Measurements from ENCODE around the gene DLG1. TPM values are rescaled to one million over a fixed set of nuclear protein-coding genes. Genes with fewer than 3 reads are reported as not detected.
"Not testable (repeated sequence)": the region's sequence is repeated elsewhere in the genome, so short reads cannot be mapped to it uniquely, and the experiment has no call there.

DLG1 gene
- polyA plus RNA-seq, 4 donors = 73.5 to 98.8 (median 94.4) TPM

DNA sequence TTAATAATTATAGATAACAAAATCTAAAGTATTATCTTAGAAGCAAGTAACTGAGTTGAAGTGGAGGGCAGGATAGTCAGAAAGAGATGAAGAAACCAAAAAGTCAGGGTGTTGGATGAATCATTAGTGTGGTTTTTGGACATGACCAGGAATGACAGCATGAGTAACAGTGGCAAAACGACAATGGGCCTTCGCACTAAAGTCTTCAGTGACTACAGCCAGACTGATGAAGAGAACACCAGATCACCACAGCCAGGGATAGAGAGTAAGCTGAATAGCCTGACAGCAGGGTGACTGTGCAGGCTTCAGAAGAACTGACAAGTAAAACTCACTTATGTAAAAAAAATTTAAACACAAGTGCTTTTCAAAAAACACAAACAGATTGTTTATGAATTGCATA, 172.8 kb downstream of the DLG1 start:
- no peak for DNase-seq (ENCODE audit: low read depth in 4 of 4, low spot score in 3 of 4)

DNA sequence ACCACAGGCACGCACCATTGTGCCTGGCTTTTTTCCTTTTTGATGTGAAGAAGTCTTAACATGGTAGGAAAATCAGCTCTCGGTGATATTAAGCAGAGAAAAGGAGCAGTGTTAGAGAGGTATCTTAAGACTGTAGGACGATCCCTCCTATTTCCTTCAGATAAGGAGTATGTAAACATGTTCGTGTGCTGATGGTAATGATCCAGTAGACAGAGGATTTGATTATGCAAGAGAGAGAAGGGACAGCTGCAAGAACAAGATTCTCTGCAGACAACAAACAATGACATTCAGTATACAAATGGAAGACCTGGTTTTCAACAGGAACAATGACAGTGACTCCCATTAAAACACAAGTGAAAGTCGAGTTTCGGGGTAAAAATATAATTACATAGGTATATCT, 173.7 kb downstream of the DLG1 start:
- DNase-seq (ENCODE audit: low read depth in 4 of 4, low spot score in 3 of 4) = no peak

DNA sequence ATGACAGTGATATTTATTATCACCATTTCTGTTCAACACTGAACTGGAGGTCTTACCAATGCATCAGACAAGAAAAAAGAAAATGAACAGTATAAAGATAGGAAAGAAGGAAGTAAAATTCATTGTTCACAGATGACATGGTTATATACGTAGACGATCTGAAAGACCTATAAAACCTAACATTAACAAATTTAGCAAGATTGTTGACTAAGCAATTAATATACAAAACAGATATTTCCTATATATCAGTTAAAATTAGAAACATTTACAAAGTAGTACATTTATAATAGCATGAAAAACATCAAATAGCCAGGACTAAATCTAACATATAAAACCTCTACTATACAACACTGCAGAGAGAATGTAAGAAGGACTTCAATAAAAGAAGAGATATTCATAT, 176.0 kb downstream of the DLG1 start:
- DNase-seq (ENCODE audit: low read depth in 4 of 4, low spot score in 3 of 4) = no peak

DNA sequence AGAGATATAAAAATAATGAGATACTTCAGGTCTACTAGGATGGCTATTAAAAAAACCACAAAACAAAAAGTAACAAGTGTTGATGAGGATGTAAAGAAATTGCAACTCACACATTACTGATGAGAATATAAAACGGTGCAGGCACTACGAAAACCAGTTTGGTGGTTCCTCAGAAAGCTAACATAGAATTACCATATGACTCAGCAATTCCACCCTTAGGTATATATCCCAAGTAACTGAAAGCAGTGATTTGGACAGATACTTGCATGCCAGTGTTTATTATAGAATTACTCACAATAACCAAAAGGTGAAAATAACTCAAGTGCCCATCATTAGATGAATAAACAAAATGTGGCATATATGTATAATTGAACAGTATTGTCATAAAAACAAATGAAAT, 181.3 kb downstream of the DLG1 start:
- no peak for DNase-seq (ENCODE audit: low read depth in 4 of 4, low spot score in 3 of 4)

DNA sequence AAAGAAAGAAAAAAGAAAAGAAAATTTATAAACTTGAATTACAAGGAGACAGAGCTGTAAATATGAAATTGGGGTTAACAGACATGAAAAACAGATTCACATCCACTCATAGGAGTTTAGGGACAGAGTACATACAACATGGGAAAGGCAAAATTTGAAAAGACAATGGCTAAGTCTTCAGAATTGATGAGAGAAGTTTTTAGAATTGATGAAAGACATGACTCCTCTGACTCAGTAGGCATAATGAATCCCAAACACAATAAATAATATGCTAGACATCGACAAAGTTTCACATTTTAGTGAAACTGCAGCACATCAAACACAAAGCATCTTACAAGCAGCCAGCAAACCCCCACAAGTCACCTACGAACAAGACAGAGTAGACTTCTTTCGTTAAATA, 184.4 kb downstream of the DLG1 start:
- DNase-seq (ENCODE audit: low read depth in 4 of 4, low spot score in 3 of 4) = no peak

DNA sequence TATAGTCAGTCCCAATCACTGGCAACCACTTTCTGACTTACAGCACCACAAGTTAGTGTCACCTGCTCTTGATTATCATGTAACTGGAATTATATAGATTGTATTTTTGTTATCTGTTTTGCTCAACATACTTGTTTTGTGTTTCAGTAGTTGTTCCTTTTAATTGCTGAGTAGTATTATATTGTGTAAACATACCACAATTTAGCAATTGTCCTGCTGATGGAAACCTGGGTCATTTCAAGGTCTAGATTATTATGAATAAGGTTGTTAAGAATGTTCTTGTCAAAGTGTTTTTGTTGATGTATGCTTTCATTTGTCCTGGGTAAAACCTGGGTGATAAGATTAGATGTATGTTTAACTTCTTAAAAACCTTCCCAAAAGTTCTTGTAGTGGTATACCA, 186.7 kb downstream of the DLG1 start:
- no peak for DNase-seq (ENCODE audit: low read depth in 4 of 4, low spot score in 3 of 4)

DNA sequence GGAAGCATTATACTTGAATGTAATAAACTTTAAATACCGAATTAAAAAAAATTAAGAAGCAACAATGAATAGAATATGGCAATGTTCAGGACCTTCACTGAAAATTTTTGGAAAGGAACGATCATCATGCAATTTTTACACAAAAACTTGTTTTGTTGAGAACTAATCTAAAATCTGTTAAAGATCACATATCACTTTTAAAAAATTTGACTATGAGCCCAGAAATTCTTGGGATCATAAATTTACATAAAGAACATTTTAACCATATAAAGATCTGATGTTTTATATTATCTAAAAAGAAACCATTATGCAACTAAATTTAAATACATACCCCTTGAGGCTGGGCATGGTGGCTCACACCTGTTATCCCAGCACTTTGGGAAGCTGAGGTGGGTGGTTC, 192.6 kb downstream of the DLG1 start:
- no peak for DNase-seq (ENCODE audit: low read depth in 4 of 4, low spot score in 3 of 4)

DNA sequence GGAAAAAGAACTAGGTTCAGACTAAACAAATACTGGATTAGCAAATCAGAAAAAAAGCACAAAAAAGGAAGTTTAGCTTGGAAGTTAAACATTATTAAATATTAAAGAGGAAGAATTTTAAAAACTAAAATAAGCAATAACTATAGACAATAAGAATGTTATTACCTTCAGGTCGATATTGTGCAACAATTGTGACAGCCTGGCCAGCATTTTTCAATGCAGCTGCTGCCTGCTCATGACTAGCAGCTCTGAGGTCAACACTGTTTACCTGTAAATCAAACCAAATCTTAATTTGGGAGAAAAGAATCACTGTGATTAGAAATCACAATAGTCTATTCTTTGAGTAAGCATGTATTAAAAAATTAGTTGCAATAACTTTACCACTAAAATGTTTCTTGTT, 193.7 kb downstream of the DLG1 start:
- DNase-seq (ENCODE audit: low read depth in 4 of 4, low spot score in 3 of 4) = no peak

DNA sequence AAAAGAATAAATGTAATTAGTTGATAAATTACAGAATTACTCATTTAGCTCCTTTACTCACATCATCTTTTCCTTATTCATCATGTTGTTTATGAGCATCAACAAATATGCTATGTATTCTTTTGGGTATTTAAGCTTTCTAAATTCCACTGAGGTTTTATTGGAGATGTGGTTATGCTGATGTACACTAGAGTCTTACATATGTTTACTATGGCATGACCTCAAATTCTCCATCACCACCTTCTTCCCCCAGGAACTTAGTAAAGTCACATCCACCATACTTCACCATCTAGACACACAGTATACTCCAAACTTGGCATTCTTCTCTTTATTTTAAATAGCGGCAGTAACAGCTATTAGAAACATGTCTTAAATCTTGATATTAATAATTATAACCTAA, 194.6 kb downstream of the DLG1 start:
- DNase-seq (ENCODE audit: low read depth in 4 of 4, low spot score in 3 of 4) = no peak

DNA sequence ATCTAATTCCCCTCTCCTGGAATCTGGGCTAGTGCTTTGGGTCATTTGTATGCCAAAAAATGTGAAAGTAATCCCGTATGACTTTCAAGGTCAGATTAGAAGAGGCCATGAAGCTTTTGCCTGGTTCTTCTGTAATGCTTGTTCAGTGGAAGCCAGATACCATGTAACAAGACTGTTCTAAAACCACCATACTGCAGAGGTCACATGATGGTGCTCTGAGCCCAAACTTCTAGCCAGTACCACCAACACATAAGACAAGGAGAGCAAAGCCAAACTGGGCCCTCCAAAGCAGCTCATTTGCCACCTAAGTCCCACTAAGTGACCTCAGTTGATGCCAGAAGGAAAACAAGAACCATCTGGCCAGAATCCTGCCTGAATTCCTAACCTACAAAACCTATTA, 204.5 kb downstream of the DLG1 start:
- DNase-seq (ENCODE audit: low read depth in 4 of 4, low spot score in 3 of 4) = no peak

DNA sequence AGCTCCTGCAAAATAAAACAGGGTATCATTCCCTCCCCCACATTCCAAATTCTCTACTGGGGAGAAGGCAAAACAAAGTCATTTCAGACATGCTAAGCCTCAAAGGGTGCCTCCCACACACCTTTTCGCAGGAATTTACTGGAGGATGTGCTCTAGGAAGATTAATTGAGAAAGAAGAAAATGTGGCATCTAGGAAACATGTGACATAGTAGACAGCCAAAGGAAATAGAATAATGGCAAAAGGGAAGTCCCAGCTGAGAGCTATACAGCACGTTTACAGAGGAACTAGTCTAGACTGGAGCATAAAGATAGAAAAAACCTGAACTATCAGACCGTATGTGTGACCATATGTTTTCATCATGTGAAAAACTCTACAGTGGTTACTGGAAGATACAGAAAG, 210.0 kb downstream of the DLG1 start:
- peak; percentile 3 to 23 (median 16) for DNase-seq (ENCODE audit: low read depth in 4 of 4, low spot score in 3 of 4)

DNA sequence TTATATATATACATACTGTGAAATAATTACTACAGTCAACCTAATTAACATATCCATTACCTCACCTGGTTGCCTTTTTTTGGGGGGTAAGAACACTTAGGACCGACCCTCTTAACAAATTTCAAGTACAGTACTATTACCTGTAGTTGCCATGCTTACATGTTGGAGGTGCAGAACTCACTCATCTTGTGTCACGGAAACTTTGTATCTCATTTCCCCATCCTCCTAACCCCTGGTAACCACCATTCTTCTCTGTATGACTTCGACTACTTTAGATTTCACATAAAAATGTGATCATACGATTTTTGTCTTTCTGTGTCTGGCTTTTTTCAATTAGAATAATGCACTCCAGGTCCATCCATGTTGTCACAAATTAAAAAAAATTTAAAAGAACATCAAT, 213.3 kb downstream of the DLG1 start:
- DNase-seq (ENCODE audit: low read depth in 4 of 4, low spot score in 3 of 4) = no peak

DNA sequence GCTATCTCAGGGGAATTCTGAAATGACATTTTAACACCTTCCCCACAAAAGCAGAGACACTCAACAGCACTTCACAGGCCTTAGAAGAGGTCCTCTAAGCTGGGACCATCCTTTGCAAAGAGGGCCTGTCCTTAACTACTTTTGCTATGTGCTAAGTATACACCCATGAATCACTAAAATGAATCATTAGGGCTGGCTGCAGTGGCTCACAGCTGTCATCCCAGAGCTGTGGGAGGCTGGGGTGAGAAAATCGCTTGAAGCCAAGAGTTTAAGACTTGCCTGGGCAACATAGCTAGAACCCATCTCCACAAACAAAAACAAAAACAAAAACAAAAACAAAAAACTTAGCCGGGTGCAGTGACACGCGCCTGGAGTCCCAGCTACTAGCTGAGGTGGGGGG, 214.9 kb downstream of the DLG1 start:
- no peak for DNase-seq (ENCODE audit: low read depth in 4 of 4, low spot score in 3 of 4)

DNA sequence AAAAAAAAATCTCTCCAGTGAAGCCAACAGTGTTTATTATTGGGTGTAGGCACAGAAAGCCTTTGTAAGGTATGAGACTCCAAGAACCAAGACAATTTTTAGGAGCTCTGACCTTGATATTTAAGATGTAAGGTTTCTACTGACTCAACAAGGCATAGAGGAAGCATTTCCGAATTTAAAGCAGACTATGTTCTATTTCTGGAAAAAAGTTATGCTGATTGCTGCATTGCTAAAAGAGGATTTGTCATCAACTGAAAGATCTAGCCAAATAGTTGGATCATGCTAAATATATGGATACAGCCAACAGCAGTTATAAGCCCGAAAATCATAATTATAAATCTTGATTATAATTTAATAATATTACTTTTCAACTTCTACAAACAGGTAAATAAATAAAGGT, 215.5 kb downstream of the DLG1 start:
- DNase-seq (ENCODE audit: low read depth in 4 of 4, low spot score in 3 of 4) = no peak

DNA sequence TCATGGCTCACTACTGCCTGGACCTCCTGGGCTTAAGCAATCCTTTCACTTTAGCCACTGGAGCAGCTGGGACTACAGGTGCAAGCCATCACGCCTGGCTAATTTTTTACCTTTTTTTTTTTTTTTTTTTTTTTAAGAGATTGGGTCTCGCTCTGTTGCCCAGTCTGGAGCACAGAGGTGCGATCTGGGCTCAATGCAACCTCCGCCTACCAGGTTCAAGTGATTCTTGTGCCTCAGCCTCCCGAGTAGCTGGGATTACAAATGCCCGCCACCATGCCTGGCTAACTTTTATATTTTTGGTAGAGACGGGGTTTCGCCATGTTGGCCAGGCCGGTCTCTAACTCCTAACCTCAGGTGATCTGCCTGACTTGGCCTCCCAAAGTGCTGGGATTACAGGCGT, 218.1 kb downstream of the DLG1 start:
- no peak for DNase-seq (ENCODE audit: low read depth in 4 of 4, low spot score in 3 of 4)

DNA sequence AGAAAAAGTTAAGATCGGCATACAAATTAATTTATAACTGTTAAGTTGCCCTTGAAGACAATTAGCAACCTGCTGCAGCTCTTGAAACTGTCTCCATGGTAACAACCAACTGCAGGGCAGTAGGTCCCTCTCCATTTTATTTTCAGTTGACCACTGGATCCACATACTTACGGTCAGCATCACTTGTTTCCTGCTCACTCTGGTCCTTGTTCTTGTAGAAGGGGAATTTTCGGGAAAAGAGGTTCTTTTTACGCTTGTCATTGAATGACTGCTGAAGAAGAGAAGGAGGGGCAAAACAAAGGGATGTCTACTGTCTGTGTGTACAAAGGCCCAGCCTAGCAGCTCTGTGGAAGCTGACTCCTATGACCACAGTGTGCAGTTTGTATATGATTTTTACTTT, 222.0 kb downstream of the DLG1 start:
- no peak for DNase-seq (ENCODE audit: low read depth in 4 of 4, low spot score in 3 of 4)

DNA sequence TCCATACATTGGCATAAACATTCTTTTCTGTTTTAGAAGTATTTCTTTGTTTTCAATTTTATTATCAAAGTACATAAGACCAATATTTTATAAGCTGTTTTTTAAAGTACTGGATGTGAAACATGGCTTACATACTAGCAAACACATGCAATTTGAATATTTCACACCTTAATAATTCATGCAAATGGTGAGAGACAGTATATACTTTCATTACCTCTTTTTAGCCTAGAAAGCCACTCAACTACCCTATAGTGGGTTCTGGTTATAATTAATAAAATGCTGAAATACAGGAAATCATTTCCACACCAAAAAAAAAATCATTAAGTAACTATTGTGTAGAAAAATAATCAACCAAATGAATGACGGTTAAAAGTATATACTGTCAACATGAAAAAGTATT, 230.3 kb downstream of the DLG1 start:
- no peak for DNase-seq (ENCODE audit: low read depth in 4 of 4, low spot score in 3 of 4)

DNA sequence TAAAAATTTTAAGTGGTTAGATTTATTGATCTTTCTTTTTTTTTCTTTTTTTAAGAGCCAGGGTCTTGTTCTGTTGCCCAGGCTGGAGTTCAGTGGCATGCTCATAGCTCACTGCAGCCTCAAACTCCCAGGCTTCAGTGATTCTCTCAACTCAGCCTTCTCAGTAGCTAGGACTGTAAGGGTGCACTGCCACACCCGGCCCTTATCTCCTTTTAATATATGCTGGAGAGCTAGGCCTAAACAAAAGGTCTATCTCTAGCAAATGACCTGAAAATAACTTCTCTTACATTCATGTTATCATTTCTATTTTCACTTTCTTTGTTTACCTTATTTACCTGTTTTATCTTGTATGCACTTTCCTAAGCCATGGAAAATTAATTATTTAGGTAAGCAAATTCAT, 233.6 kb downstream of the DLG1 start:
- DNase-seq (ENCODE audit: low read depth in 4 of 4, low spot score in 3 of 4) = no peak

DNA sequence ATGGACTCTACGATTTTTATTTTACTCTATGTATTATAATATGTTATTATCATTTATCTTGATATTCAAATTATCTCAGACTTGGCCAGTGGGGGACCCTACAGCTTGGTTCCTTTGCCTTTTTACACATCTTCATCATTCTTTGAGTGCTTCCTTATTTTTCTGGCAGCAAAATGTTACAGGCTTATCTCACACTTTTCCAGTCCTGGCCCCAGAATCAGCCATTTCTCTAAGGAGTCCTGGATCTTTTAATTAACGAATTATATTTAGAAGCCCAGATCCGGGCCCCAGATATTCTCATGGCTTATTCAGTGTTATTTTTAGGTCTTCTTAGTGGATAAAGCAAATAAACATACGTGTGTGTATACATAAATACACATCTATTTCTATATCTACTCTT, 236.0 kb downstream of the DLG1 start:
- no peak for DNase-seq (ENCODE audit: low read depth in 4 of 4, low spot score in 3 of 4)

DNA sequence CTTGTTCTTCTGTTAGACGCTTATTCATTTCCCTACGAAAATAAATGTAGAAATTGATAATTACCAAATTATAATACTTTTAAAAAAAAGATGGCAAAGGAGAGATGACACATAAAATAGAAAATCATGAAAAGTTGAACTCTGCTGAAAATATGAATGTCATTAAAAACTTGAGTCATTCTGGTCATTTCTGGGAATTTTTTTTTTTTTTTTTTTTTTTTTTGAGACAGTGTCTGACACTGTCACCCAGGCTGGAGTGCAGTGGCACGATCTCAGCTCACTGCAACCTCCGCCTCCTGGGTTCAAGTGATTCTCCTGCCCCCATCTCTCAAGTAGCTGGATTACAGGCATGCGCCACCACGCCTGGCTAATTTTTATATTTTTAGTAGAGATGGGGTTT, 246.8 kb downstream of the DLG1 start:
- not testable (repeated sequence) for DNase-seq (ENCODE audit: low read depth in 4 of 4, low spot score in 3 of 4)

DNA sequence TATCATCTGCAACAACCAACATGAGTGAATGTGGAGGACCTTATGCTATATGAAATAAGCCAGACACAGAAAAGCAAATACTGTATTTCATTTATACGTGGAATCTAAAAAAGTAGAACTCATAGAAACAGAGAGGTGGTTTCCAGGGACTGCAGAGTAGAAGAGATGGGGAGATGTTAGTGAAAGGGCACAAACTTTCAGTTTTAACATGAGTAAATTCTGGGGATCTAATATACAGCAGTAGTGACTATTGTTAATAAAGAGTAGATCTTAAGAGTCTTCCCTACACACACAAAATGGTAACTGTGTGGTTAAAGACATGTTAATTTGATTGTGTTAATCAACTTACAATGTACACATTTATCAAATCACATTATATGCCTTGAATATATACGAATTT, 247.9 kb downstream of the DLG1 start:
- DNase-seq (ENCODE audit: low read depth in 4 of 4, low spot score in 3 of 4) = no peak

DNA sequence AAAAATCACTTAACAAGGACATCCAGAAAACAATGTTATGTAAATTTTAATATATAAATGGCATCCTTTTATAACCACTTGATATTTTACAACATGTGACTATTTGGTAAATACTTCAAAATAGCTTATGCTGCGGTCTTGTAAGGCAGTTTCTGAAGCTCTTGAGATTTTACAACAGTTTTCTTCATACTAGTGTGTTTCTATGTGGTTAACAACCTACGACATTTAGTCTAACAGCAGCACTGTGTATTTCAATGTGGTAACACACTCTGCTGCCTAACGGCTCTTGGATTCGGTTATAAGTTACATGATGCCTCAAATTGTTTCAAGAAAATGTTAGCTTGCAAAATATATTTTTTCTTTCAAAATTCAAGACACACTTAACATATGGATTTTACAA, 255.9 kb downstream of the DLG1 start:
- DNase-seq (ENCODE audit: low read depth in 4 of 4, low spot score in 3 of 4) = no peak

DNA sequence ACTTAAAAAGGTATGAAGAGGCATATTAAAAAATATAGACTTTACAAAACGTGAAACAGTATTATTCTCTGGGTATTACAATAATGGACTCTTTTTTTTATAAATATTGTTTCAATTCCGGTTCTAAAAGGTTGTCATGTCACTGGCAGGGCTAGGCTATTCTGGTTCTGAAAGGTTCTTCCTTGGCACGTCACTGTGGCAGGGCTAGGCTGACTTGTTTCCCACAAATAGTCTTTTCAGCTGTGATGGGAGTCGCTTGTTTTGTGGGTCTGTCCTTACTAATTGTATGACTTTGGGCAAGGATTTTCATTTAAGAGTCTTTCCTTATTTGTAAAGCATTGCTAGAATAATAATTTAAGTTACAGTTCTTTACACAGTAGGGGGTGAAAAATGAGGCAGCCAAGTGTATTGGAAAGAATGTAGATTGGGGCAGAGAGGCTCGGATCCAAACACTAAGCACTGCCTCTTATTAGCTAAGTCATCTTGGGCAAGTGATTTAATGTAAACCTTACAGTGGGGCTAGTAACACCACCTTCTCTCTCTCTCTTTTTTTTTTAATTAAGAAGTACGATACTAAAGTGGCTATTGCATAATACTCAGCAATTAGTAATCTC, 256.4 kb downstream of the DLG1 start:
- no peak for DNase-seq (ENCODE audit: low read depth in 4 of 4, low spot score in 3 of 4)
